Colonic mucosa (tissue), 4 donors: ENCODE results near the gene CALM3. TPM values are rescaled to one million over a fixed set of nuclear protein-coding genes. Genes with fewer than 3 reads are reported as not detected.
"Not testable (repeated sequence)": the region's sequence is repeated elsewhere in the genome, so short reads cannot be mapped to it uniquely, and the experiment has no call there.

Source experiments
- DNase-seq: peaks from one replicate; pipeline ENCODE4 v3.0.0-alpha.2; 2020
- H3K27ac ChIP-seq: fragments of 200-600 bp; one replicate; pipeline ENCODE4 v1.8.0; 2021
- H3K27me3 ChIP-seq: fragments of 200-600 bp; one replicate; pipeline ENCODE4 v1.8.0; 2021
- H3K36me3 ChIP-seq: fragments of 200-600 bp; one replicate; pipeline ENCODE4 v1.8.0; 2021
- H3K4me1 ChIP-seq: fragments of 200-600 bp; one replicate; pipeline ENCODE4 v1.8.0; 2021; ENCODE audit warnings: mild to moderate bottlenecking
- H3K4me3 ChIP-seq: fragments of 200-600 bp; one replicate; pipeline ENCODE4 v1.8.0; 2021
- H3K9ac ChIP-seq, 2 donors: one replicate each; pipeline ENCODE4 v1.7.0; 2013; ENCODE audit warnings: control low read depth in 2 of 2, low read depth in 2 of 2, low read length in 2 of 2
- H3K9me3 ChIP-seq: fragments of 200-600 bp; one replicate; pipeline ENCODE4 v1.8.0; 2021
- CTCF ChIP-seq: fragments of 200-600 bp; IDR thresholded peaks from one replicate; pipeline ENCODE4 v1.8.0; 2022; ENCODE audit warnings: antibody characterized with exemption, mild to moderate bottlenecking
- intact Hi-C: fragments of 100-400 bp; cut with DNase I; formaldehyde crosslinking; loops from one replicate; pipeline ENCODE4 v1.14.1; 2022
- total RNA-seq, 2 donors: library from RNA; stranded (reverse); fragmentation: NEBNext Ultra II Directional in 1 of 2; extraction: Animal tissue kit (Norgen Biotek cat#: 25700) in 1 of 2; gene quantifications; one replicate each; pipeline ENCODE4 v1.2.1, GENCODE V29; 2021
- donor health status: healthy.
- donor health status: DM: no; HTN: no; CAD: no.
- donor health status: DM: no; HTN: no; CAD: no.

The CALM3 gene
- 100 to 1,000 TPM; 309 to 444 TPM for total RNA-seq

GRCh38 chr19:46601318-46602224 lies at the start of gene CALM3:
CALM3 (plus strand) TSS chr19:46601330; CDS start chr19:46601435, 105 bp downstream.
- TF ChIP-seq CTCF: no peak
- no peak for DNase-seq
- intact Hi-C loops: no loop called here

GRCh38 chr19:46552891-46553290 lies 48.2 kb upstream of the CALM3 start:
- Histone ChIP-seq H3K4me3 (no peak overlapping the region), H3K4me1 (no peaks in the 10 kb centered on the region), H3K27ac (no peak overlapping the region), H3K9me3 (no peaks in the 10 kb centered on the region), H3K27me3 (no peaks in the 10 kb centered on the region), H3K9ac (no peak overlapping the region), H3K36me3 (no peaks in the 10 kb centered on the region)
- no peak for DNase-seq
- intact Hi-C loops: no loop called here
- TF ChIP-seq CTCF: no peak

More at GRCh38 chr19:46601318-46602224, at the start of gene CALM3:
- Histone ChIP-seq H3K4me1 (peaks cover 12% of the 10 kb centered on the region), H3K36me3 (peaks cover 13% of the 10 kb centered on the region), H3K27me3 (no peaks in the 10 kb centered on the region), H3K4me3 (peak within 1 kb of the TSS; percentile 98), H3K9ac (peak within 1 kb of the TSS; percentile 100), H3K9me3 (no peaks in the 10 kb centered on the region), H3K27ac (peak within 1 kb of the TSS; percentile 97)

GRCh38 chr19:46554161-46554560 lies 47.0 kb upstream of the CALM3 start:
- Histone ChIP-seq H3K9ac (no peak overlapping the region), H3K4me3 (no peak overlapping the region), H3K27ac (no peak overlapping the region), H3K9me3 (no peaks in the 10 kb centered on the region), H3K36me3 (no peaks in the 10 kb centered on the region), H3K4me1 (no peaks in the 10 kb centered on the region), H3K27me3 (no peaks in the 10 kb centered on the region)
- intact Hi-C loops: no loop called here
- DNase-seq: no peak
- TF ChIP-seq CTCF: no peak

- H3K27me3 ChIP-seq: no peaks in the 10 kb centered on the region
Observed at GRCh38 chr19:46555628-46556280, 45.4 kb upstream of the CALM3 start.

GRCh38 chr19:46556471-46556870 lies 44.7 kb upstream of the CALM3 start:
- H3K27me3 ChIP-seq, H3K36me3 ChIP-seq, H3K4me3 ChIP-seq, H3K9ac ChIP-seq, H3K27ac ChIP-seq, intact Hi-C loops, DNase-seq, H3K9me3 ChIP-seq, H3K4me1 ChIP-seq: not testable (repeated sequence)

More at GRCh38 chr19:46555628-46556280, 45.4 kb upstream of the CALM3 start:
- H3K27ac ChIP-seq: no peak overlapping the region
- TF ChIP-seq CTCF: no peak
- no peak for DNase-seq
- H3K4me1 ChIP-seq: no peaks in the 10 kb centered on the region
- H3K4me3 ChIP-seq: no peak overlapping the region
- no peaks in the 10 kb centered on the region for H3K9me3 ChIP-seq
- H3K36me3 ChIP-seq: no peaks in the 10 kb centered on the region
- intact Hi-C loops: no loop called here
- H3K9ac ChIP-seq: no peak overlapping the region
